OCI-LY1 (cell line): ENCODE data around the gene PRPSAP1.

Experiments
- H2AFZ ChIP-seq: fragments of 200-600 bp; sonication (generic), shearing (Covaris generic); 2 replicates; pipeline ENCODE4 v1.6.0; 2014; ENCODE audit warnings: antibody characterized with exemption, mild to moderate bottlenecking, low read length
- H3F3A ChIP-seq: fragments of 200-600 bp; sonication (generic), shearing (Covaris generic); 2 replicates; pipeline ENCODE4 v1.6.0; 2014; ENCODE audit warnings: mild to moderate bottlenecking, antibody characterized with exemption, low read length, moderate library complexity; ENCODE audit not compliant: insufficient read depth
- H3K27ac ChIP-seq: fragments of 200-600 bp; sonication (generic); 2 replicates; pipeline ENCODE4 v1.5.1; 2014; ENCODE audit warnings: low read length, mixed run types, mild to moderate bottlenecking, low read depth; ENCODE audit not compliant: poor library complexity, severe bottlenecking
- H3K27me3 ChIP-seq: fragments of 200-600 bp; sonication (generic); 2 replicates; pipeline ENCODE4 v1.6.0; 2014; ENCODE audit warnings: antibody characterized with exemption, mild to moderate bottlenecking, low read length, moderate library complexity; ENCODE audit not compliant: insufficient read depth
- H3K36me3 ChIP-seq: fragments of 200-600 bp; sonication (generic); 2 replicates; pipeline ENCODE4 v1.6.1; 2014; ENCODE audit warnings: mild to moderate bottlenecking, antibody characterized with exemption, low read length, moderate library complexity, mixed read lengths; ENCODE audit not compliant: insufficient read depth
- H3K4me1 ChIP-seq: fragments of 200-600 bp; sonication (generic); 2 replicates; pipeline ENCODE4 v1.5.1; 2014; ENCODE audit warnings: mild to moderate bottlenecking, low read length, moderate library complexity; ENCODE audit not compliant: insufficient read depth, severe bottlenecking
- H3K4me2 ChIP-seq: fragments of 200-600 bp; sonication (generic), shearing (Covaris generic); 2 replicates; pipeline ENCODE4 v1.6.1; 2014; ENCODE audit warnings: low read length
- H3K4me3 ChIP-seq: fragments of 200-600 bp; sonication (generic); 2 replicates; pipeline ENCODE4 v1.5.1; 2014; ENCODE audit warnings: low read length, low read depth, mild to moderate bottlenecking, mixed read lengths; ENCODE audit not compliant: poor library complexity, severe bottlenecking
- H3K79me2 ChIP-seq: fragments of 200-600 bp; shearing (Covaris generic); 2 replicates; pipeline ENCODE4 v1.6.1; 2016; ENCODE audit warnings: mixed run types, low read length, mixed read lengths; ENCODE audit not compliant: insufficient read depth
- H3K9ac ChIP-seq: fragments of 200-600 bp; sonication (generic), shearing (Covaris generic); 2 replicates; pipeline ENCODE4 v1.6.1; 2014; ENCODE audit warnings: mild to moderate bottlenecking, low read length, mixed read lengths
- H3K9me2 ChIP-seq: fragments of 200-600 bp; sonication (generic), shearing (Covaris generic); 2 replicates; pipeline ENCODE4 v1.6.1; 2014; ENCODE audit warnings: low read depth, mild to moderate bottlenecking, low read length, mixed read lengths
- H3K9me3 ChIP-seq: fragments of 200-600 bp; shearing (Covaris generic); 2 replicates; pipeline ENCODE4 v1.6.1; 2014; ENCODE audit warnings: low read length, mixed read lengths
- H4K20me1 ChIP-seq: fragments of 200-600 bp; sonication (generic), shearing (Covaris generic); 2 replicates; pipeline ENCODE4 v1.6.0; 2016; ENCODE audit warnings: mild to moderate bottlenecking, low read length; ENCODE audit not compliant: insufficient read depth
- EZH2 ChIP-seq: fragments of 200-600 bp; sonication (generic), shearing (Covaris generic); IDR thresholded peaks from 2 replicates; pipeline ENCODE4 v1.8.0; 2017; ENCODE audit warnings: borderline replicate concordance, mixed run types, mild to moderate bottlenecking, antibody characterized with exemption, low read length, moderate library complexity, mixed read lengths
- TF ChIP-seq, protein P1 (sequence below): fragments of 200-600 bp; sonication (generic), shearing (Covaris generic); IDR thresholded peaks from 2 replicates; pipeline ENCODE4 v1.5.1; 2017; ENCODE audit warnings: mild to moderate bottlenecking, antibody characterized with exemption, low read length, moderate library complexity, mixed read lengths

Gene PRPSAP1

DNA sequence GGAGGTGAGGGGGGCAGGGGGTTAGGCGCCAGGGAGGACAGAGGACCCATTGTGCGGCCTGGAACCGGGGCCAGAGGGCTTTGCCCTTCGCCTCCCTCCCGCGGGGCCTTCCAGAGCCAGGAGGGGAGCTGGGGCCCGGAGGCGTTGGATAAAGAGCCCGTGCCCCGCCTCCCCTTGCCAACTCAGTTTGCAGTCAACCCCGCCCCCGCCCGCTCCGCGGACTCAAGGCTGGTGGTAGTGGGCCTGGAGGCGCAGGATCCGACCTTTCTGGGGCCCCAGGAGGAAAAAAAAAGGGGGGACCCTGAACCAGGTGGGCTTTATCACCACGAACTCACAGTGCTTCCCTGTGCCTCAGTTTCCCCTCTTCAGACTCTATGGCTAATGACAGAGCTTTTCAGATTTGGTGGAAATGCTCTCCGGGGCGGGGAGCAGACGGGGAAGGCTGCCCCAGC, 28.7 kb upstream of the PRPSAP1 start:
- H3K9ac ChIP-seq, result no peak overlapping the region
- no peak overlapping the region for H3K27ac ChIP-seq
- 0 out of 2 replicates have a peak, but pooled peaks cover 3% of the 10 kb centered on the region for H3K27me3 ChIP-seq
- no peaks in the 10 kb centered on the region for H3K36me3 ChIP-seq
- H3K9me2 ChIP-seq, result no peaks in the 10 kb centered on the region
- H4K20me1 ChIP-seq, result no peaks in the 10 kb centered on the region
- H3F3A ChIP-seq, result no peaks in the 10 kb centered on the region
- peak overlapping the region; percentile 63 for H3K4me3 ChIP-seq
- peaks cover 41% of the 10 kb centered on the region for H3K4me1 ChIP-seq
- peak overlapping the region; percentile 78; the same call in 1 of the 2 replicates for H3K4me2 ChIP-seq
- H2AFZ ChIP-seq, result no peak overlapping the region
- no peaks in the 10 kb centered on the region for H3K79me2 ChIP-seq
- TF ChIP-seq EZH2, result no peak
- TF ChIP-seq, protein P1, sequence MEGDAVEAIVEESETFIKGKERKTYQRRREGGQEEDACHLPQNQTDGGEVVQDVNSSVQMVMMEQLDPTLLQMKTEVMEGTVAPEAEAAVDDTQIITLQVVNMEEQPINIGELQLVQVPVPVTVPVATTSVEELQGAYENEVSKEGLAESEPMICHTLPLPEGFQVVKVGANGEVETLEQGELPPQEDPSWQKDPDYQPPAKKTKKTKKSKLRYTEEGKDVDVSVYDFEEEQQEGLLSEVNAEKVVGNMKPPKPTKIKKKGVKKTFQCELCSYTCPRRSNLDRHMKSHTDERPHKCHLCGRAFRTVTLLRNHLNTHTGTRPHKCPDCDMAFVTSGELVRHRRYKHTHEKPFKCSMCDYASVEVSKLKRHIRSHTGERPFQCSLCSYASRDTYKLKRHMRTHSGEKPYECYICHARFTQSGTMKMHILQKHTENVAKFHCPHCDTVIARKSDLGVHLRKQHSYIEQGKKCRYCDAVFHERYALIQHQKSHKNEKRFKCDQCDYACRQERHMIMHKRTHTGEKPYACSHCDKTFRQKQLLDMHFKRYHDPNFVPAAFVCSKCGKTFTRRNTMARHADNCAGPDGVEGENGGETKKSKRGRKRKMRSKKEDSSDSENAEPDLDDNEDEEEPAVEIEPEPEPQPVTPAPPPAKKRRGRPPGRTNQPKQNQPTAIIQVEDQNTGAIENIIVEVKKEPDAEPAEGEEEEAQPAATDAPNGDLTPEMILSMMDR, result no peak
- H3K9me3 ChIP-seq, result no peaks in the 10 kb centered on the region

DNA sequence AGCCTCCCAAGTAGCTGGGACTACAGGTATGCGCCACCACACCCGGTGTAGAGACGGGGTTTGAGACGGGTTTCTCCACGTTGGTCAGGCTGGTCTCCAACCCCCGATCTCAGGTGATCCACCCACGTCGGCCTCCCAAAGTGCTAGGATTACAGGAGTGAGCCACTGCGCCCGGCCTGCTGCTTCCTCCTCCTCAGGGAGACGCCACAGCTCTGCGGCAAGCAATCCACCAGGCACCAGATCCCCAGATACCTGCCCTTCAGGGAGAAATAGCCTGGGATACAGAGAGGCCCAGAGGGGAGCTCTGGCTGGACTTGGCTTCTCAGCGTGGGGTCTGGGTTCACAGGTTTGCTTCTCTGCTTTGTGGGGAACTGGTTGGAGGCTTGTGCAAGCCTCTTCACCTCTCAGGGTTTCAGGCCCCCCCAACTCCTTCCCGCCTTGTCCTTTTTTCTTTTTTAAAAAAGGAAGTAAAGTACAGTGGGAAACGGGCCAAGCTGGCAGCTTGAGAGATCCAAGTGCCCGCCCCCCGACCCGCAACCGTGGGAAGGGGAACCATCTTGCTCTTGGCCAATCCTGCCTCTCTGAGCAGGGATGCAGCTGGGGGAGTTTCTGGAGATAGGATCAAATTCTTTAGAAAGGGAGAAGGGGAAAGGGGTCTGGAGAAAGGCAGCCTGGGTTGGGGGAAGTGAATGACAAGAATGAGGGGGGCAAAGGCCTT, 28.1 kb upstream of the PRPSAP1 start:
- no peak overlapping the region for H2AFZ ChIP-seq
- no peaks in the 10 kb centered on the region for H3K36me3 ChIP-seq
- no peaks in the 10 kb centered on the region for H3K9me2 ChIP-seq
- 0 out of 2 replicates have a peak, but pooled peaks cover 3% of the 10 kb centered on the region for H3K27me3 ChIP-seq
- no peak for TF ChIP-seq EZH2
- TF ChIP-seq, protein P1, result no peak
- H3K27ac ChIP-seq, result no peak overlapping the region
- H3K79me2 ChIP-seq, result no peaks in the 10 kb centered on the region
- H4K20me1 ChIP-seq, result no peaks in the 10 kb centered on the region
- no peak overlapping the region for H3K4me3 ChIP-seq
- H3K9me3 ChIP-seq, result no peaks in the 10 kb centered on the region
- H3K9ac ChIP-seq, result no peak overlapping the region
- no peaks in the 10 kb centered on the region for H3F3A ChIP-seq
- H3K4me2 ChIP-seq, result no peak overlapping the region
- H3K4me1 ChIP-seq, result peaks cover 39% of the 10 kb centered on the region

DNA sequence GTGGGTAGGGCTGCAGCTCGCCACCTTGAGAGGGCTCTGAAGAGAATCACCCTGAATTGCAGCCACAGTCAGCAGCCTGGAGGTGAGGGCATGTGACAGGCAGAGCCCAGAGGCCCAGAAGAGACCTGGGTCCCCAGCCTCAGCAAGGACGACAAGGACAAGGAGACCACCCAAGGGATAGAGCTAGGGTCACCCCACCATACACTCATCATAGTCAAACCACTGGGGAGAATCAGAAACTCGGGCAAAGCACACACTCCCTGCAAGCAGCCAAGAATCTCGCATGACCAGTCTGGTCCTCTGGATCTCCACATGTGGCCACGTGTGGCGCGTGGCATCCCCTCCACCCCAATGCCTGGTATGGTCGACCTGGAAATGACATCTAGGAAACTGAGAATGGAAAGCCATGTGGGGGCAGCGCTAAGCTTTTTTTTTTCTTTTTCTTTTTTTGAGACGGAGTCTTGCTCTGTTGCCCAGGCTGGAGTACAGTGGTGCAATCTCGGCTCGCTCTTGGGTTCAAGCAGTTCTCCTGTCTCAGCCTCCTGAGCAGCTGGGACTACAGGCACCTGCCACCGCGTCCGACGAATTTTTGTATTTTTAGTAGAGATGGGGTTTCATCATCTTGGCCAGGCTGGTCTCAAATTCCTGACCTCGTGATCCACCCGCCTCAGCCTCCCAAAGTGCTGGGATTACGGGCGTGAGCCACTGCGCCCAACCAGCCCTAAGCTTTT, 26.1 kb upstream of the PRPSAP1 start:
- H4K20me1 ChIP-seq, result no peaks in the 10 kb centered on the region
- no peaks in the 10 kb centered on the region for H3K9me3 ChIP-seq
- H2AFZ ChIP-seq, result no peak overlapping the region
- no peak overlapping the region for H3K4me3 ChIP-seq
- H3K4me1 ChIP-seq, result peaks cover 19% of the 10 kb centered on the region
- H3K27me3 ChIP-seq, result 0 out of 2 replicates have a peak, but pooled peaks cover 3% of the 10 kb centered on the region
- no peaks in the 10 kb centered on the region for H3K36me3 ChIP-seq
- H3K79me2 ChIP-seq, result no peaks in the 10 kb centered on the region
- no peaks in the 10 kb centered on the region for H3F3A ChIP-seq
- TF ChIP-seq EZH2, result no peak
- TF ChIP-seq, protein P1, result no peak
- H3K9me2 ChIP-seq, result no peaks in the 10 kb centered on the region
- H3K27ac ChIP-seq, result no peak overlapping the region
- no peak overlapping the region for H3K4me2 ChIP-seq
- no peak overlapping the region for H3K9ac ChIP-seq
